ENCODE data around the gene C9. TPM values are rescaled to one million over a fixed set of nuclear protein-coding genes. Genes with fewer than 3 reads are reported as not detected.

Gene C9
- total RNA-seq, 2 donors from 2014 or later, result not detected

DNA sequence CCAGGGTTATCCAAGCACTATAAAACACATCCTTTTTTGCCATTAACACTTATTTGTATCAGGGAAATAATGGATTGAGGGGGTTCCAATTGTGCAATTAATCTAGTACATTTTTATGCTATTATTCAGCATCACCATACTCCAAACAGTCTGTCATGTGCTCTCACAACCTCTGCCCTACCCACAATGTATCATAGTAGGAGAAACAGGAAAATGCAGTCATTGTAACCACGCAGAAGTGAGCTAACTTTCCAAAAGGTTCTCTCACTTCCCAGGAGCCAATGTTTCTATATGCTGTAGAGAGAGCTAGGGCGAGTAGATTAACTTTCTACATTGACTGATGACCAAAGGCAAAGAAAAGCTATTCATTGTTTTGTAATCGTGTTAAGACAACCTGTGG, 30.7 kb upstream of the C9 start:
- H3K4me3 ChIP-seq (ENCODE audit: low read length), result no peak overlapping the region
- peaks cover 38% of the 10 kb centered on the region for H3K36me3 ChIP-seq (ENCODE audit: control insufficient read depth, insufficient read depth, low read length)
- peaks cover 6% of the 10 kb centered on the region for H3K4me1 ChIP-seq (ENCODE audit: control insufficient read depth, insufficient read depth, low read length)
- 80 to 83% methylated on average over 1 to 3 of the region's 3 CpGs for WGBS, 2 experiments (ENCODE audit: insufficient coverage in 1 of 2, insufficient read length in 1 of 2)
- H3K27me3 ChIP-seq (ENCODE audit: control insufficient read depth, insufficient read depth, low read length, poor library complexity, severe bottlenecking), result no peaks in the 10 kb centered on the region
- no peaks in the 10 kb centered on the region for H3K9me3 ChIP-seq (ENCODE audit: control insufficient read depth, low read length)
- no peak overlapping the region for H3K9ac ChIP-seq (ENCODE audit: extremely low read depth, low read length, poor library complexity, severe bottlenecking)
- H3K27ac ChIP-seq (ENCODE audit: low read depth, low read length), result no peak overlapping the region
- peaks cover 19% of the 10 kb centered on the region for H3K4me1 Mint-ChIP-seq
- no peak for DNase-seq
- H3K36me3 Mint-ChIP-seq (ENCODE audit: low read depth), result peaks cover 21% of the 10 kb centered on the region
- no peaks in the 10 kb centered on the region for H3K27me3 Mint-ChIP-seq (ENCODE audit: insufficient read depth)
- no peak overlapping the region for H3K27ac Mint-ChIP-seq
- no peak overlapping the region for H3K4me3 Mint-ChIP-seq
- no peaks in the 10 kb centered on the region for H3K9me3 Mint-ChIP-seq
- TF ChIP-seq, protein P1, sequence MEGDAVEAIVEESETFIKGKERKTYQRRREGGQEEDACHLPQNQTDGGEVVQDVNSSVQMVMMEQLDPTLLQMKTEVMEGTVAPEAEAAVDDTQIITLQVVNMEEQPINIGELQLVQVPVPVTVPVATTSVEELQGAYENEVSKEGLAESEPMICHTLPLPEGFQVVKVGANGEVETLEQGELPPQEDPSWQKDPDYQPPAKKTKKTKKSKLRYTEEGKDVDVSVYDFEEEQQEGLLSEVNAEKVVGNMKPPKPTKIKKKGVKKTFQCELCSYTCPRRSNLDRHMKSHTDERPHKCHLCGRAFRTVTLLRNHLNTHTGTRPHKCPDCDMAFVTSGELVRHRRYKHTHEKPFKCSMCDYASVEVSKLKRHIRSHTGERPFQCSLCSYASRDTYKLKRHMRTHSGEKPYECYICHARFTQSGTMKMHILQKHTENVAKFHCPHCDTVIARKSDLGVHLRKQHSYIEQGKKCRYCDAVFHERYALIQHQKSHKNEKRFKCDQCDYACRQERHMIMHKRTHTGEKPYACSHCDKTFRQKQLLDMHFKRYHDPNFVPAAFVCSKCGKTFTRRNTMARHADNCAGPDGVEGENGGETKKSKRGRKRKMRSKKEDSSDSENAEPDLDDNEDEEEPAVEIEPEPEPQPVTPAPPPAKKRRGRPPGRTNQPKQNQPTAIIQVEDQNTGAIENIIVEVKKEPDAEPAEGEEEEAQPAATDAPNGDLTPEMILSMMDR (conservative IDR thresholded peaks at IDR 0.05), result no peak

DNA sequence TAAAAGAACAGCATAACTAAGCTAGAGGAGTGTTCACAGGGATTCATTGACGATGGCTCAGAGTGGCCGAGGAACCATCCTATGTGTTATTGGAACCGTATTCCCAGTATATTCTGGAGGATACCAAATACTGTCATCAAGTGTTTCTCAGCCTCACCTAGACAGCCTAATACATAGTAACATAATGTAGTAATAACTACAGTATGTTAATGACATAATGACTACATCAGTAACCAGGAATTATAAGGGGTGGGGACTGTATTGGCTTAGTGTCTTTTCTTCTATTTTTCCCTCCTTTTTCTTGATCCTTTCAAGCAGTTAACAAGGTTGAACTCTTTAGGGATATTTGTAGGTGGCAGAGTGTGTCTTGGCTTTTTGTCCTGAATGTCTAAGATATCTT, 26.6 kb upstream of the C9 start:
- Histone ChIP-seq H3K9ac (ENCODE audit: extremely low read depth, low read length, poor library complexity, severe bottlenecking) (no peak overlapping the region), H3K36me3 (ENCODE audit: control insufficient read depth, insufficient read depth, low read length) (peaks cover 60% of the 10 kb centered on the region), H3K4me1 (ENCODE audit: control insufficient read depth, insufficient read depth, low read length) (no peaks in the 10 kb centered on the region), H3K9me3 (ENCODE audit: control insufficient read depth, low read length) (no peaks in the 10 kb centered on the region), H3K27ac (ENCODE audit: low read depth, low read length) (no peak overlapping the region), H3K4me3 (ENCODE audit: low read length) (no peak overlapping the region), H3K27me3 (ENCODE audit: control insufficient read depth, insufficient read depth, low read length, poor library complexity, severe bottlenecking) (no peaks in the 10 kb centered on the region)
- H3K9me3 Mint-ChIP-seq, result no peaks in the 10 kb centered on the region
- H3K36me3 Mint-ChIP-seq (ENCODE audit: low read depth), result peaks cover 27% of the 10 kb centered on the region
- WGBS, 2 experiments (ENCODE audit: insufficient coverage in 1 of 2, insufficient read length in 1 of 2), result 92 to 100% methylated on average over 2 to 3 of the region's 3 CpGs
- H3K4me3 Mint-ChIP-seq, result no peak overlapping the region
- TF ChIP-seq, protein P1 (conservative IDR thresholded peaks at IDR 0.05), result no peak
- H3K27me3 Mint-ChIP-seq (ENCODE audit: insufficient read depth), result no peaks in the 10 kb centered on the region
- H3K27ac Mint-ChIP-seq, result no peak overlapping the region
- peaks cover 10% of the 10 kb centered on the region for H3K4me1 Mint-ChIP-seq
- DNase-seq, result no peak

DNA sequence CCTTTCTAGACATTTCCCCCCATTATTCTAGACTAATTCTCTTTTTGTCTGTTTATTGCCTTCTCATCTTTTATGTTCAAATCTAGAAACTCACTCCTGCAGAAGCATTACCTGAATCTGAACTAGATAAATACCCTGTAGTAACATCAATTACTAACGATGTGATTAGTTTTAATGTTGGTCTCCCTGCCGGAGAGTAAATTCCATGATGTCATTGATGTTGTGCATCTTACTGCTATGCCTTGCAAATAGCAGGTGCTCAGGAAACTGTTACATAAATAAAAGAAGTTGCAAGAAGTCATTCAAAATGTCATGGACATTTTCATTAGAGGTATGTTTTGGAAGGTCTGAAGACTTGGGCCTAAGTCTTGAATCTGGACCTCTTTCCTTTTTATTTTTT, 23.0 kb upstream of the C9 start:
- peaks cover 28% of the 10 kb centered on the region for H3K36me3 Mint-ChIP-seq (ENCODE audit: low read depth)
- no peak for DNase-seq
- H3K4me3 ChIP-seq (ENCODE audit: low read length), result no peak overlapping the region
- no peaks in the 10 kb centered on the region for H3K4me1 ChIP-seq (ENCODE audit: control insufficient read depth, insufficient read depth, low read length)
- H3K36me3 ChIP-seq (ENCODE audit: control insufficient read depth, insufficient read depth, low read length), result peaks cover 64% of the 10 kb centered on the region
- peaks cover 1% of the 10 kb centered on the region for H3K4me1 Mint-ChIP-seq
- H3K4me3 Mint-ChIP-seq, result no peak overlapping the region
- TF ChIP-seq, protein P1 (conservative IDR thresholded peaks at IDR 0.05), result no peak
- 33 to 74% methylated on average over 1 to 2 of the region's 2 CpGs for WGBS, 2 experiments (ENCODE audit: insufficient coverage in 1 of 2, insufficient read length in 1 of 2)
- no peak overlapping the region for H3K27ac Mint-ChIP-seq
- H3K27me3 Mint-ChIP-seq (ENCODE audit: insufficient read depth), result no peaks in the 10 kb centered on the region
- H3K9ac ChIP-seq (ENCODE audit: extremely low read depth, low read length, poor library complexity, severe bottlenecking), result no peak overlapping the region
- H3K27me3 ChIP-seq (ENCODE audit: control insufficient read depth, insufficient read depth, low read length, poor library complexity, severe bottlenecking), result no peaks in the 10 kb centered on the region
- no peaks in the 10 kb centered on the region for H3K9me3 Mint-ChIP-seq
- H3K9me3 ChIP-seq (ENCODE audit: control insufficient read depth, low read length), result no peaks in the 10 kb centered on the region
- no peak overlapping the region for H3K27ac ChIP-seq (ENCODE audit: low read depth, low read length)
